ENCODE measurements around the gene CACNA1H.

- TF ChIP-seq CTCF (IDR thresholded peaks at IDR 0.05) (no peak), POLR2A (IDR thresholded peaks at IDR 0.05) (no peak)
These were observed 10.0 kb downstream of the CACNA1H start for GRCh38 chr16:1162701-1163566.

All from heart left ventricle (tissue), 13 donors.